Aorta (tissue), 5 donors: ENCODE results near the gene GPBP1. TPM values are rescaled to one million over a fixed set of nuclear protein-coding genes. Genes with fewer than 3 reads are reported as not detected.
"Not testable (repeated sequence)": the region's sequence is repeated elsewhere in the genome, so short reads cannot be mapped to it uniquely, and the experiment has no call there.

Source experiments
- ATAC-seq: fragments of 200-7000 bp; cut with Tn5 transposase; one replicate; pipeline ENCODE4 v1.9.1; 2022; ENCODE audit warnings: moderate library complexity; ENCODE audit not compliant: low FRiP score
- DNase-seq, 2 donors: peaks; one replicate each; pipeline ENCODE4 v3.0.0-alpha.2; 2020
- H3K27ac ChIP-seq, 2 donors: one replicate each; pipeline ENCODE4 v1.5.1; 2013; ENCODE audit warnings: low read length in 2 of 2, mild to moderate bottlenecking in 2 of 2, moderate library complexity in 2 of 2, control low read depth in 1 of 2, inconsistent platforms in 1 of 2, low read depth in 1 of 2
- H3K27me3 ChIP-seq, 2 donors: one replicate each; pipeline ENCODE4 v1.6.1; 2013; ENCODE audit warnings: control low read depth in 1 of 2, low read length in 1 of 2, mild to moderate bottlenecking in 1 of 2, moderate library complexity in 1 of 2; ENCODE audit not compliant: insufficient read depth in 2 of 2, control insufficient read depth in 1 of 2
- H3K36me3 ChIP-seq, 2 donors: one replicate each; pipeline ENCODE4 v1.6.1; 2013; ENCODE audit warnings: control low read depth in 1 of 2, low read length in 1 of 2, mild to moderate bottlenecking in 1 of 2; ENCODE audit not compliant: insufficient read depth in 2 of 2, control insufficient read depth in 1 of 2
- H3K4me1 ChIP-seq, 2 donors: one replicate each; pipeline ENCODE4 v1.6.1; 2013; ENCODE audit warnings: low read length in 2 of 2, control low read depth in 1 of 2, mild to moderate bottlenecking in 1 of 2, moderate library complexity in 1 of 2; ENCODE audit not compliant: insufficient read depth in 2 of 2, control insufficient read depth in 1 of 2
- H3K4me3 ChIP-seq, 2 donors: one replicate each; pipeline ENCODE4 v1.5.1; 2013; ENCODE audit warnings: low read length in 2 of 2, control low read depth in 1 of 2, mild to moderate bottlenecking in 1 of 2
- H3K9me3 ChIP-seq: one replicate; pipeline ENCODE4 v1.6.1; 2013; ENCODE audit warnings: mild to moderate bottlenecking, low read length; ENCODE audit not compliant: control insufficient read depth
- WGBS, 2 donors: extraction: QIAGEN DNeasy Blood & Tissue Kit; methylation state at CpG; one replicate each; pipeline ENCODE4 v1.1.7; 2013; 5-methylcytosine and 5-hydroxymethylcytosine counted together
- intact Hi-C, 2 donors: fragments of 100-400 bp; cut with DNase I; formaldehyde crosslinking; loops; one replicate each; pipeline versions ENCODE4 v1.14.2 to v1.15.0; 2022
- polyA plus RNA-seq, 2 donors: library from polyadenylated mRNA; stranded (reverse); fragments of 200-250 nt; gene quantifications; one replicate each; pipeline ENCODE4 v1.2.3, GENCODE V29; 2013
- total RNA-seq, 2 donors: library from RNA; stranded (reverse); fragmentation: NEBNext Ultra II Directional; extraction: Animal tissue kit (Norgen Biotek cat#: 25700); gene quantifications; one replicate each; pipeline ENCODE4 v1.2.1, GENCODE V29; 2021
- donor health status: healthy with polysubstance abuse.
- donor health status: Bipolar disorder and iron deficiency.
- donor health status: DM: no; HTN: no; CAD: no.
- donor health status: DM: no; HTN: no; CAD: no.
- donor health status: DM: yes; HTN: yes; CAD: no.

GPBP1 gene
- total and polyA plus RNA-seq, 4 donors = 35.6 to 79.0 (median 52.7) TPM

- H3K4me1 ChIP-seq, H3K4me3 ChIP-seq, H3K27ac ChIP-seq, H3K27me3 ChIP-seq, H3K36me3 ChIP-seq, intact Hi-C loops, DNase-seq, ATAC-seq, H3K9me3 ChIP-seq: not testable (repeated sequence)
- 85 to 90% methylated on average over 6 of the region's 6 CpGs for WGBS, 2 donors
These were observed 19.0 kb downstream of the GPBP1 start for GRCh38 chr5:57192832-57193231.

GRCh38 chr5:57193757-57194413 is 20.0 kb downstream of the GPBP1 start:
- Histone ChIP-seq H3K4me1 (no peaks in the 10 kb centered on the region), H3K9me3 (no peaks in the 10 kb centered on the region), H3K4me3 (no peak overlapping the region), H3K27ac (no peak overlapping the region), H3K27me3 (no peaks in the 10 kb centered on the region), H3K36me3 (no peaks in the 10 kb centered on the region)
- intact Hi-C loops = no loop called here
- 69 to 77% methylated on average over 3 of the region's 3 CpGs for WGBS, 2 donors
- no peak for ATAC-seq
- no peak for DNase-seq

- intact Hi-C loops = no loop called here
- Histone ChIP-seq H3K27me3 (no peaks in the 10 kb centered on the region), H3K9me3 (no peaks in the 10 kb centered on the region), H3K4me3 (no peak overlapping the region), H3K4me1 (no peaks in the 10 kb centered on the region), H3K36me3 (no peaks in the 10 kb centered on the region), H3K27ac (no peak overlapping the region)
- ATAC-seq (no peak), DNase-seq (no peak)
- 96% methylated on average over 2 of the region's 2 CpGs for WGBS, 2 donors
These were observed 20.8 kb downstream of the GPBP1 start for GRCh38 chr5:57194653-57195052.

GRCh38 chr5:57195060-57195459 is 21.2 kb downstream of the GPBP1 start:
- DNase-seq (no peak), ATAC-seq (no peak)
- 84% methylated on average over 2 of the region's 2 CpGs for WGBS, 2 donors
- intact Hi-C loops = no loop called here
- no peaks in the 10 kb centered on the region for H3K9me3 ChIP-seq
- H3K4me1 ChIP-seq = no peaks in the 10 kb centered on the region
- H3K4me3 ChIP-seq = no peak overlapping the region
- no peaks in the 10 kb centered on the region for H3K27me3 ChIP-seq
- no peaks in the 10 kb centered on the region for H3K36me3 ChIP-seq
- H3K27ac ChIP-seq = no peak overlapping the region

- WGBS, 2 donors = 80 to 83% methylated on average over 8 of the region's 8 CpGs
- H3K27ac ChIP-seq = no peak overlapping the region
- DNase-seq (no peak), ATAC-seq (no peak)
- no peak overlapping the region for H3K4me3 ChIP-seq
- no peaks in the 10 kb centered on the region for H3K36me3 ChIP-seq
- intact Hi-C loops = no loop called here
- no peaks in the 10 kb centered on the region for H3K4me1 ChIP-seq
- H3K27me3 ChIP-seq = no peaks in the 10 kb centered on the region
- H3K9me3 ChIP-seq = no peaks in the 10 kb centered on the region
These were observed 26.0 kb downstream of the GPBP1 start for GRCh38 chr5:57199866-57200265.

GRCh38 chr5:57202811-57203210 is 29.0 kb downstream of the GPBP1 start:
- Histone ChIP-seq H3K36me3 (no peaks in the 10 kb centered on the region), H3K4me3 (no peak overlapping the region), H3K27me3 (no peaks in the 10 kb centered on the region), H3K4me1 (no peaks in the 10 kb centered on the region), H3K9me3 (no peaks in the 10 kb centered on the region), H3K27ac (no peak overlapping the region)
- DNase-seq = no peak
- 84 to 92% methylated on average over 1 of the region's 1 CpG for WGBS, 2 donors
- intact Hi-C loops = no loop called here
- no peak for ATAC-seq

GRCh38 chr5:57207007-57207653 is 33.3 kb downstream of the GPBP1 start:
- H3K9me3 ChIP-seq = no peaks in the 10 kb centered on the region
- intact Hi-C loops = no loop called here
- 69 to 73% methylated on average over 7 of the region's 7 CpGs for WGBS, 2 donors
- DNase-seq (no peak), ATAC-seq (no peak)
- H3K27ac ChIP-seq = no peak overlapping the region
- no peaks in the 10 kb centered on the region for H3K4me1 ChIP-seq
- no peak overlapping the region for H3K4me3 ChIP-seq
- no peaks in the 10 kb centered on the region for H3K36me3 ChIP-seq
- no peaks in the 10 kb centered on the region for H3K27me3 ChIP-seq

GRCh38 chr5:57207681-57208080 is 33.8 kb downstream of the GPBP1 start:
- DNase-seq = no peak
- no peak for ATAC-seq
- Histone ChIP-seq H3K4me1 (no peaks in the 10 kb centered on the region), H3K27ac (no peak overlapping the region), H3K27me3 (no peaks in the 10 kb centered on the region), H3K4me3 (no peak overlapping the region), H3K9me3 (no peaks in the 10 kb centered on the region), H3K36me3 (no peaks in the 10 kb centered on the region)
- WGBS, 2 donors = 30 to 44% methylated on average over 7 of the region's 7 CpGs
- intact Hi-C loops = no loop called here

GRCh38 chr5:57209316-57210040 is 35.6 kb downstream of the GPBP1 start:
- no peak for ATAC-seq
- no peak overlapping the region for H3K4me3 ChIP-seq
- H3K36me3 ChIP-seq = no peaks in the 10 kb centered on the region
- H3K27ac ChIP-seq = no peak overlapping the region
- no peaks in the 10 kb centered on the region for H3K27me3 ChIP-seq
- intact Hi-C loops = no loop called here
- H3K9me3 ChIP-seq = no peaks in the 10 kb centered on the region
- no peak for DNase-seq
- 48 to 50% methylated on average over 2 of the region's 2 CpGs for WGBS, 2 donors
- H3K4me1 ChIP-seq = no peaks in the 10 kb centered on the region
